ENCODE data around the gene CCDC148. TPM values are rescaled to one million over a fixed set of nuclear protein-coding genes. Genes with fewer than 3 reads are reported as not detected.

Gene CCDC148
- total RNA-seq, 1 experiment from 2014 or later: 0.11 TPM

GRCh38 chr2:158154596-158154995 is 302.0 kb downstream of the CCDC148 start:
- CTCF ChIA-PET: no interaction called here
- TF ChIP-seq EZH2 (IDR thresholded peaks at IDR 0.05; ENCODE audit: low read length, unreplicated experiment) (no peak), CTCF (conservative IDR thresholded peaks at IDR 0.05; ENCODE audit: low read depth, low read length) (no peak), EZH2phosphoT487 (IDR thresholded peaks at IDR 0.05; ENCODE audit: borderline replicate concordance, low read length) (no peak)

GRCh38 chr2:158153270-158154015 is 303.1 kb downstream of the CCDC148 start:
- Histone ChIP-seq H2AFZ (ENCODE audit: low read length) (no peak overlapping the region), H3K4me2 (ENCODE audit: low read length) (no peak overlapping the region), H3K9ac (ENCODE audit: low read length) (no peak overlapping the region), H3K36me3 (ENCODE audit: low read depth, low read length) (no peaks in the 10 kb centered on the region), H3K9me3 (ENCODE audit: low read length) (no peaks in the 10 kb centered on the region), H3K79me2 (ENCODE audit: low read length) (no peaks in the 10 kb centered on the region), H3K9me2 (replicated peaks; ENCODE audit: low read length) (no peaks in the 10 kb centered on the region), H3K4me3 (ENCODE audit: low read length) (no peak overlapping the region), H3K4me1 (ENCODE audit: insufficient read depth, low read length) (no peaks in the 10 kb centered on the region), H3F3A (ENCODE audit: low read length, unreplicated experiment) (no peaks in the 10 kb centered on the region), H4K20me1 (ENCODE audit: low read length) (no peaks in the 10 kb centered on the region), H3K27me3 (ENCODE audit: low read length) (no peaks in the 10 kb centered on the region), H3K27ac (ENCODE audit: low read length) (no peak overlapping the region)
- TF ChIP-seq EZH2phosphoT487 (IDR thresholded peaks at IDR 0.05; ENCODE audit: borderline replicate concordance, low read length) (no peak), EZH2 (IDR thresholded peaks at IDR 0.05; ENCODE audit: low read length, unreplicated experiment) (no peak), CTCF (conservative IDR thresholded peaks at IDR 0.05; ENCODE audit: low read depth, low read length) (no peak)
- BruUV-seq (replicated peaks): no TSS peak
- ATAC-seq: no peak
- DNase-seq: no peak
- intact Hi-C loops (cut with micrococcal nuclease): no loop called here
- ChIA-PET CTCF (no interaction called here), POLR2A (ENCODE audit: unreplicated experiment) (no interaction called here)

More at GRCh38 chr2:158154596-158154995, 302.0 kb downstream of the CCDC148 start:
- H3K4me1 ChIP-seq (ENCODE audit: insufficient read depth, low read length): no peaks in the 10 kb centered on the region
- H3K27me3 ChIP-seq (ENCODE audit: low read length): 0 out of 2 replicates have a peak, but pooled peaks cover 2% of the 10 kb centered on the region
- H4K20me1 ChIP-seq (ENCODE audit: low read length): no peaks in the 10 kb centered on the region
- H3K9ac ChIP-seq (ENCODE audit: low read length): no peak overlapping the region
- no peak overlapping the region for H3K4me3 ChIP-seq (ENCODE audit: low read length)
- no peak for ATAC-seq
- no peaks in the 10 kb centered on the region for H3K36me3 ChIP-seq (ENCODE audit: low read depth, low read length)
- no peak overlapping the region for H3K27ac ChIP-seq (ENCODE audit: low read length)
- intact Hi-C loops (cut with micrococcal nuclease): no loop called here
- BruUV-seq (replicated peaks): no TSS peak
- no peaks in the 10 kb centered on the region for H3F3A ChIP-seq (ENCODE audit: low read length, unreplicated experiment)
- H3K9me2 ChIP-seq (replicated peaks; ENCODE audit: low read length): no peaks in the 10 kb centered on the region
- H2AFZ ChIP-seq (ENCODE audit: low read length): no peak overlapping the region
- no peaks in the 10 kb centered on the region for H3K79me2 ChIP-seq (ENCODE audit: low read length)
- DNase-seq: no peak
- no peaks in the 10 kb centered on the region for H3K9me3 ChIP-seq (ENCODE audit: low read length)
- H3K4me2 ChIP-seq (ENCODE audit: low read length): no peak overlapping the region
- POLR2A ChIA-PET (ENCODE audit: unreplicated experiment): no interaction called here

- BruUV-seq (replicated peaks): no TSS peak
- Histone ChIP-seq H4K20me1 (ENCODE audit: low read length) (no peaks in the 10 kb centered on the region), H3K9me2 (replicated peaks; ENCODE audit: low read length) (no peaks in the 10 kb centered on the region), H3K36me3 (ENCODE audit: low read depth, low read length) (no peaks in the 10 kb centered on the region), H3K79me2 (ENCODE audit: low read length) (no peaks in the 10 kb centered on the region), H3K9me3 (ENCODE audit: low read length) (no peaks in the 10 kb centered on the region), H3K4me2 (ENCODE audit: low read length) (peak overlapping the region; percentile 35; the same call in 1 of the 2 replicates), H3K4me3 (ENCODE audit: low read length) (no peak overlapping the region), H3K9ac (ENCODE audit: low read length) (no peak overlapping the region), H3F3A (ENCODE audit: low read length, unreplicated experiment) (no peaks in the 10 kb centered on the region), H2AFZ (ENCODE audit: low read length) (peak overlapping the region; percentile 42; the same call in 1 of the 2 replicates), H3K27ac (ENCODE audit: low read length) (peak overlapping the region; percentile 53), H3K4me1 (ENCODE audit: insufficient read depth, low read length) (peaks cover 20% of the 10 kb centered on the region), H3K27me3 (ENCODE audit: low read length) (no peaks in the 10 kb centered on the region)
- CTCF ChIA-PET: no interaction called here
- ATAC-seq: no peak
- intact Hi-C loops (cut with micrococcal nuclease): no loop called here
- peak; percentile 74 for DNase-seq
- TF ChIP-seq EZH2phosphoT487 (IDR thresholded peaks at IDR 0.05; ENCODE audit: borderline replicate concordance, low read length) (no peak), EZH2 (IDR thresholded peaks at IDR 0.05; ENCODE audit: low read length, unreplicated experiment) (no peak), CTCF (conservative IDR thresholded peaks at IDR 0.05; ENCODE audit: low read depth, low read length) (no peak)
- POLR2A ChIA-PET (ENCODE audit: unreplicated experiment): no interaction called here
These were observed 311.5 kb downstream of the CCDC148 start for GRCh38 chr2:158144914-158145625.

All from PC-3 (cell line).